MG63 (cell line): ENCODE results near the gene BCAN. TPM values are rescaled to one million over a fixed set of nuclear protein-coding genes. Genes with fewer than 3 reads are reported as not detected.

Experiments used
- DNase-seq: peaks from one replicate; pipeline ENCODE4 v3.0.0-alpha.2; 2020
- H3K27me3 ChIP-seq: fragments of 250-450 bp; sonication (Bioruptor Pico); 2 replicates; pipeline ENCODE4 v1.5.1; 2020; ENCODE audit warnings: mild to moderate bottlenecking, moderate library complexity
- H3K36me3 ChIP-seq: fragments of 250-450 bp; sonication (Bioruptor Pico); 2 replicates; pipeline ENCODE4 v1.5.1; 2020; ENCODE audit warnings: mild to moderate bottlenecking, moderate library complexity
- H3K4me3 ChIP-seq: fragments of 250-450 bp; sonication (Bioruptor Pico); 2 replicates; pipeline ENCODE4 v1.5.1; 2020; ENCODE audit warnings: mild to moderate bottlenecking, moderate library complexity
- H3K9me3 ChIP-seq: fragments of 250-450 bp; sonication (Bioruptor Pico); 2 replicates; pipeline ENCODE4 v1.5.1; 2020; ENCODE audit warnings: mild to moderate bottlenecking, moderate library complexity
- total RNA-seq: library from RNA; depleted of rRNA; stranded (reverse); fragments of >200 nt; shearing (Covaris generic); gene quantifications from 2 replicates; pipeline ENCODE4 v1.2.3, GENCODE V29; 2014; ENCODE audit warnings: low replicate concordance

BCAN gene
- total RNA-seq, 1 experiment from 2014 or later = not detected

GRCh38 chr1:156663178-156663577 lies 21.3 kb downstream of the BCAN start:
- H3K36me3 ChIP-seq = no peaks in the 10 kb centered on the region
- H3K4me3 ChIP-seq = no peak overlapping the region
- no peaks in the 10 kb centered on the region for H3K9me3 ChIP-seq
- H3K27me3 ChIP-seq = no peaks in the 10 kb centered on the region
- DNase-seq = no peak

- no peaks in the 10 kb centered on the region for H3K9me3 ChIP-seq
- no peaks in the 10 kb centered on the region for H3K27me3 ChIP-seq
- no peak overlapping the region for H3K4me3 ChIP-seq
- H3K36me3 ChIP-seq = no peaks in the 10 kb centered on the region
- DNase-seq = no peak
These were observed 22.3 kb downstream of the BCAN start for GRCh38 chr1:156664046-156664766.

GRCh38 chr1:156664767-156665411 lies 23.0 kb downstream of the BCAN start:
- no peak overlapping the region for H3K4me3 ChIP-seq
- H3K36me3 ChIP-seq = no peaks in the 10 kb centered on the region
- DNase-seq = no peak
- H3K9me3 ChIP-seq = no peaks in the 10 kb centered on the region
- no peaks in the 10 kb centered on the region for H3K27me3 ChIP-seq

GRCh38 chr1:156665539-156665938 lies 23.6 kb downstream of the BCAN start:
- Histone ChIP-seq H3K4me3 (no peak overlapping the region), H3K36me3 (no peaks in the 10 kb centered on the region), H3K9me3 (no peaks in the 10 kb centered on the region), H3K27me3 (no peaks in the 10 kb centered on the region)
- no peak for DNase-seq

GRCh38 chr1:156666862-156667609 lies 25.1 kb downstream of the BCAN start:
- H3K36me3 ChIP-seq = no peaks in the 10 kb centered on the region
- H3K9me3 ChIP-seq = no peaks in the 10 kb centered on the region
- no peaks in the 10 kb centered on the region for H3K27me3 ChIP-seq
- no peak overlapping the region for H3K4me3 ChIP-seq
- DNase-seq = no peak

GRCh38 chr1:156667610-156667967 lies 25.7 kb downstream of the BCAN start:
- no peak overlapping the region for H3K4me3 ChIP-seq
- no peak for DNase-seq
- H3K36me3 ChIP-seq = no peaks in the 10 kb centered on the region
- no peaks in the 10 kb centered on the region for H3K9me3 ChIP-seq
- H3K27me3 ChIP-seq = no peaks in the 10 kb centered on the region

GRCh38 chr1:156667968-156668709 lies 26.2 kb downstream of the BCAN start:
- no peaks in the 10 kb centered on the region for H3K9me3 ChIP-seq
- H3K27me3 ChIP-seq = no peaks in the 10 kb centered on the region
- no peaks in the 10 kb centered on the region for H3K36me3 ChIP-seq
- H3K4me3 ChIP-seq = no peak overlapping the region
- DNase-seq = no peak

GRCh38 chr1:156668801-156669637 lies 27.1 kb downstream of the BCAN start:
- Histone ChIP-seq H3K4me3 (no peak overlapping the region), H3K27me3 (no peaks in the 10 kb centered on the region), H3K36me3 (no peaks in the 10 kb centered on the region), H3K9me3 (no peaks in the 10 kb centered on the region)
- DNase-seq = no peak

- Histone ChIP-seq H3K4me3 (no peak overlapping the region), H3K36me3 (no peaks in the 10 kb centered on the region), H3K9me3 (no peaks in the 10 kb centered on the region), H3K27me3 (no peaks in the 10 kb centered on the region)
- DNase-seq = no peak
These were observed 27.9 kb downstream of the BCAN start for GRCh38 chr1:156669794-156670193.

GRCh38 chr1:156670359-156670758 lies 28.4 kb downstream of the BCAN start:
- no peaks in the 10 kb centered on the region for H3K36me3 ChIP-seq
- H3K4me3 ChIP-seq = no peak overlapping the region
- no peak for DNase-seq
- H3K27me3 ChIP-seq = no peaks in the 10 kb centered on the region
- H3K9me3 ChIP-seq = no peaks in the 10 kb centered on the region

- DNase-seq = no peak
- H3K27me3 ChIP-seq = no peaks in the 10 kb centered on the region
- H3K4me3 ChIP-seq = no peak overlapping the region
- no peaks in the 10 kb centered on the region for H3K9me3 ChIP-seq
- H3K36me3 ChIP-seq = no peaks in the 10 kb centered on the region
These were observed 28.9 kb downstream of the BCAN start for GRCh38 chr1:156670791-156671190.

- Histone ChIP-seq H3K9me3 (no peaks in the 10 kb centered on the region), H3K27me3 (no peaks in the 10 kb centered on the region), H3K36me3 (no peaks in the 10 kb centered on the region), H3K4me3 (no peak overlapping the region)
- DNase-seq = no peak
These were observed 29.9 kb downstream of the BCAN start for GRCh38 chr1:156671804-156672203.

- no peaks in the 10 kb centered on the region for H3K27me3 ChIP-seq
- H3K9me3 ChIP-seq = no peaks in the 10 kb centered on the region
- no peak for DNase-seq
- H3K36me3 ChIP-seq = no peaks in the 10 kb centered on the region
- no peak overlapping the region for H3K4me3 ChIP-seq
These were observed 31.6 kb downstream of the BCAN start for GRCh38 chr1:156673387-156674121.

GRCh38 chr1:156675210-156676113 lies 33.5 kb downstream of the BCAN start:
- no peak overlapping the region for H3K4me3 ChIP-seq
- H3K36me3 ChIP-seq = no peaks in the 10 kb centered on the region
- no peaks in the 10 kb centered on the region for H3K27me3 ChIP-seq
- DNase-seq = no peak
- no peaks in the 10 kb centered on the region for H3K9me3 ChIP-seq
